Ramos (cell line): Measurements from ENCODE around the gene RAB5B.

Experiments
- in situ Hi-C: fragments of 300-500 bp; cut with MboI; formaldehyde crosslinking; loops from one replicate; pipeline ENCODE4 v1.14.3; 2022; ENCODE audit warnings: low sequenced_read_pairs; ENCODE audit not compliant: unreplicated experiment

The RAB5B gene

GRCh38 chr12:55973599-55974307 is at the start of gene RAB5B:
Gene RAB5B, plus strand, starts transcription at chr12:55974078. Its CDS starts 12,883 bp downstream, at chr12:55986961.
- in situ Hi-C loops = no loop called here

DNA sequence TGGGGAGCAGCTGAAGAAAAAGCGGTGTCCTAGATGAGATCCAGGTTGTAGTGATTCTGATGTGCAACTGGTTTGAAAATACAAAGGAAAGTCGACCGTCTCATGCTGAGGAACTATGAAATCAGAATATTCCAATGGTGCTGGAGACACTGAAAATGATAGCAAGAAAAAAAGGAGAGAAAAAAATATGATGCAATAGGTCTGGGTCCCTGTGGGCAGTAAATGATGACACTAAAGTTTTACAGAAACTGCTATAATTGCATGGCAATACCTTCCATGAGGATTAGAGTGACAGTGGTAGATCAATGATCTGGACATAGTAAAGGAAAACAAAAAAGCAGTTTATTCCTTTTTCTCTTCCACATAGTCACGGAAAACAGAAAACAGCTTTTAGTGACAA is 48.5 kb upstream of the RAB5B start:
- in situ Hi-C loops = no loop called here

- in situ Hi-C loops = no loop called here
Observed at GRCh38 chr12:55925870-55926737, 47.8 kb upstream of the RAB5B start.

DNA sequence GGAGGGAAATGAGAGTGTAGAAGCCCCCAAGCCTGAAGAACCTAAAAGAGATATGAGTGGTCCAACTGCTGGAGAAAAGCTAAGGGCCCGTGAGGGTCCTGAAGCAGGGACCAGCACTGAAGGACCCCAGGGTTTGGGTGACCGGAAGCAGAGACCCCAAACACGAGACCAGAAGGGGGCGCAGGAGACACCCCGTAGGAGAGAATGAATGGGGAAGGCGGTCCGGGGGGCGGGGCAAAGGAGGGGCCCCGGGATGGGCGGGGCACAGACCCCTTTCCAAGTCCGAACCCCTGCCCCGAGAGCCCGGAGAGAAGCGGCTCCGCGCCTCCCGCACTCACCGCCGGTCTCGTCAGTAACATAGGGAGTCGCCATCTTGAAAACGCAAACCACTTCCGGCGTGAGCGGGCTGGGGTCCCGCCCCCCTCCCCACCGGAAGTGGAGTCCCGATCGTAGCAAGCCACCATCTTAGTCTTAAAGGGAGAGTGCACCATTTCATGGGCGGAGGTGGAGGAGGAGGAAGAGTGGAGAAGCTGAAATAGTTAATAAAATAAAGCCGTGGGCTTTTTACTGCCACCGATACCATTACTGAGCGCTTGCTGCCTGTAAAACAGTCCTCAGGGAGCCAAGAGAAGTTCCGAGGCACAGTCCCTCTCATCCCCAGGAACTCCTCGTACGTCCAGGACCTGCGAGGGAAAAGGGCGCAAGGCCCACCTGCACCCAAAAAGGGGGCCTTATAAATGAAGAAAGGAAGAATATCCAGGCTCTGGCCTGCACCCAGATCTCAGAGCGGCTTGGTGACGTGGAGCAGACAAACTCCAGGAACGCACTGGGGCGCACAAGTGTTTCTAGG is 46.9 kb upstream of the RAB5B start:
- in situ Hi-C loops = no loop called here

DNA sequence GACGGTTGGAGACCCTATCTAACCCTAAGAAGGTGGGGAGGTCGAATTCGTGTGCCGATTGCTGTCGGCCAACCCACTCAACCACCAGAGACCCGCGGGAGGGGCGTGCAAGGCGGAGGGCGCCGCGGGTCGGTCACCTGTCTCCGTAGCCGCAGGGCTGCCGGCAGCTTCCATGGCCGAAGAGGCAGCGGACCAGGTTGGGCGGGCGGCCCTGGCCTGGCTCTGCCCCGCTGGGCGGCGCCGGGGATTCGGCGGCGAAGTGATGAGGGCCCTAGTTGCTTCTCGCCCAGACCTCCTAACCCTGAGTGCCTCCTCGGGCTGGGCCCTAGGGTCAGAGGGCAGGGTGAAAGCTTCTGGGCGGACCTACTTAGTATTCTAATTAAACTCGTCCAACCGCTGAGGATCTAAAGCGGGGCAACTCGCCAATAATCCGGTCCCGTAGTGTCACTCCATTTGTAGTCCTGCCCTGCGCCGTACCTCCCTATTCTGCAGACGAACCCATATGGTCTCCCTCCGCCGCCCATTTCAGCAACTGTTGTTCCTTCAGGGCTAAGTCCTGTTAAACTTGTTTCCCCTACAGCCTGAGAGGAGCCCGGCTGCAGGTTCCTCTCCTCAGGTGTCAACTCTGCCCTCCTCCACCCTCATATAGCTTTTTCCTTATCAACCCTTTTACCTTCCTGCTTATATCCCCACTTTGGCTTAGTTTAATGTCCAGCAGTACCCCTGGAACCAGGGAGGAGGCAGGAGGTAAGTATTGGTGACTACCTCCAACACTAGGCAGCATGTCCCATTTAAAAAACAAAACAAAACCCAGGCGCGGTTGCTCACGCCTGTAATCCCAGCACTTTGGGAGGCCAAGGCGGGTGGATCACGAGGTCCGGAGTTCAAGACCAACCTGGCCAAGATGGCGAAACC is 46.0 kb upstream of the RAB5B start, which contains the start of gene PYM1:
Gene PYM1, minus strand, starts transcription at position 307 of the 915 bp plus-strand sequence. Its CDS starts 133 bp downstream, at position 174.
- in situ Hi-C loops = no loop called here

GRCh38 chr12:55929306-55929791 is 44.5 kb upstream of the RAB5B start:
- in situ Hi-C loops = no loop called here

GRCh38 chr12:55930771-55931316 is 43.0 kb upstream of the RAB5B start, which contains the start of gene DGKA:
Gene DGKA, plus strand, starts transcription at chr12:55931162. Its CDS starts 5,342 bp downstream, at chr12:55936504.
- in situ Hi-C loops = no loop called here

- in situ Hi-C loops = no loop called here
Observed at GRCh38 chr12:55931317-55931779, 42.5 kb upstream of the RAB5B start.

DNA sequence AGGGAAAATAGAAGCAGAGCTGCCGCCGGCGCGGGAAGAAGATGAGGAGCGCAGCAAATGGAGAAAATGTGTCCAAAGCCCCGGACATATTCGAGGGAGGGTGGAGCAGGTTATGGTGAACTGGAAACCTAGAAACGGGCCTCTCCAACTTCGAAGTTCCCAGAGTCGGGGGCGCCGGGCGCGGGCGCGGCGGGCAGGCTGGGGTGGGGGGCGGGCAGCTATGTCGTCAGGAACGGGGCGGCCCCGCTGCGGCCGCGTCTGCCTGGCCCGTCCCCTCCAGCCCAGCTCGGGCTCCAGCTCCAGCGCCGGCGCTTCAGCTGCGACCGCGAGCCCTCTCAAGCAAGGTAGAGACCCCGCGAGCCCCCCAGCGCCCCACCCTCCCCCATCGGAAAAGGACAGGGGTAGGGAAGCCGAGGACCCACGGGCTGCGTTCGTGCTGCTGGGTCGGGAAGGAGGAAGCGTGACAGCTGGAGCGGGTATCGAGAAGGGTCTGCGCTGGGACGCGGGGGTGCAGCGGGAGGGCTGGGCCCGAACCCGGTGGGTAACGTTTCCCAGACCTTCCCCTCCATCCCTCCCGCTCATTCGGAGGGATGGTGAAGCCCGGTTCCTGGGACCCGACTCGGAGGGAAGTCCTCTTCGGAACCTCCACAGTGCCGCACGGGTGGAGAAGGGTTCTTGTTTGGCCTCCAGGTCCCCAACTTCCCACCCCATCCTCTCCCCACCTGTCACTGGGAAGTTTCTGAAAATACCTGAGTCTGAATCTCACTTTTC is 41.9 kb upstream of the RAB5B start:
- in situ Hi-C loops = no loop called here

GRCh38 chr12:55932551-55932910 is 41.3 kb upstream of the RAB5B start:
- in situ Hi-C loops = no loop called here

DNA sequence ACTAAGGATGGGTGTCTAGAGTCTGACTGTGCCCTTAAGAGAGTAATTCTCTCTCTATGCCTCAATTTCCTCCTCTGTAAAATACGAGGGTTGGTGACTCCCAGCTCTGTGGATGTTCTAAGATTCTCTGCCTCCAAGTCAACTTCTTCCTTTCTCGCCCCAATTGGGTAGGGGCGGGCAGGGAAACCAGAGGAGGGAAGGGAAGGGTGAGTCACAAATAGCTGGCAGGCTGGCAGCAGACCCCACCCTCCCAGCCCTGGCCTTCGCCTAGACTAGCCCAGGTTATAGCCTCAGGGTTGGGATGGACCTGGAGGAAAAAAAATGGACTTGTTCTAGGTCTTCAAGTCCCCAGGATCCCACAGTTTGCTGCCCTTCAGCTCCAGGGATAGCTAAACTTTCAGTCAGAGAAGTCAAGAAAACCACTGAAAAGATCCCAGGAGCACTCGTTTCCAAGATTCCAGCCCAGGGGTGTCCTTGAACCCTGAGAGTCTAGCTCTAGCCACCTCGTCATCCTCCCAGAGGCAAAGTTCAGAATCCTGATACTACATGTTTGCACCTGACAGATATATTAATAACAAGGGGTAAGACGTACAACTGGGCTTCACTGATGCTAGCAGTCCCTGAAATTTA is 40.6 kb upstream of the RAB5B start:
- in situ Hi-C loops = no loop called here

GRCh38 chr12:55933799-55934742 is 39.8 kb upstream of the RAB5B start:
- in situ Hi-C loops = no loop called here

- in situ Hi-C loops = no loop called here
Observed at GRCh38 chr12:55934773-55935172, 39.1 kb upstream of the RAB5B start.

GRCh38 chr12:55935738-55936151 is 38.1 kb upstream of the RAB5B start:
- in situ Hi-C loops = no loop called here

DNA sequence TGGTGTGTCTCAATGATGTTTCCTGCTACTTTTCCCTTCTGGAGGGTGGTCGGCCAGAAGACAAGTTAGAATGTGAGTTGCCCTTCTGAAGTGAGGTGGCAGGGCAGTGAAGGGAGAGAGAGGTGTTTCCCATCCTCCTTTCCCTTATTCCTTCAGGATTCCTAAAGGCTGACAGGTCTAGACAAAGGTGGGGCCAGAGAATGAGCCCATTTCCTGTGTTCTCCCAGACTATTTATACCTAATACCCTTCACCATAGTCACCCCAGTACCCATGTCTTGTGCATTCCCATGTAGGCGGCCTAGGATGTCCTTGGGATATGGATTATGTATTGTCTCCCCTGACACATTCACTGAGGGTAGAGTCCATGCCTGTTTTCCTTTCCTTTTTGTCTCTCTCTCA is 35.9 kb upstream of the RAB5B start:
- in situ Hi-C loops = no loop called here

DNA sequence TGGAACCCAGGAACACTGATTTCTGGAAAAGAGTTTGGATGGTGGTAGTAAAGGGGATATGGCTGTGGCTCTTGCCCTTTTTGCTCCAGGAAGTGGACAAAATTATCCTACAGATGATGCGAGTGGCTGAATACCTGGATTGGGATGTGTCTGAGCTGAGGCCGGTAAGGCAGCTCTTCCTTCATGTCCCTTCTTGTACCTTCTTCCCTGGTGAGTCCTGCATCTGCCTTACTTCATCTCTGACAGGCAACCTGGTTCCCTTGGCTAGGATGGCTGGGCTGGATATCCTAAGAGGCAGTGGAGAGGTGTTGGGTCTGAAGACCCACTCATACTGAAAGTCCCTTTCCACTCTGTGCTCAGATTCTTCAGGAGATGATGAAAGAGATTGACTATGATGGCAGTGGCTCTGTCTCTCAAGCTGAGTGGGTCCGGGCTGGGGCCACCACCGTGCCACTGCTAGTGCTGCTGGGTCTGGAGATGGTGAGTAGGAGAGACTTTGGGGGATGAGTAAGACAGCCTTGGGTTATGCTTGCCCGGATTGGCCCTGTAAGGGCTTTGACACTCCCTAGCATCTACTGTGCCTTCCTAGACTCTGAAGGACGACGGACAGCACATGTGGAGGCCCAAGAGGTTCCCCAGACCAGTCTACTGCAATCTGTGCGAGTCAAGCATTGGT is 34.9 kb upstream of the RAB5B start:
- in situ Hi-C loops = no loop called here
